Esophagus muscularis mucosa (tissue), 3 donors: ENCODE data around the gene DIO3.

ENCODE experiments used
- POLR2A ChIP-seq: fragments of 450-650 bp; IDR thresholded peaks from one replicate; pipeline ENCODE4 v1.6.1; 2017; ENCODE audit warnings: antibody characterized with exemption, moderate library complexity, mild to moderate bottlenecking, low read depth
- TF ChIP-seq, protein P1 (sequence below), 3 experiments: fragments of 200-600 bp in 2 of 3; fragments of 450-650 bp in 1 of 3; sonication (generic) in 2 of 3; IDR thresholded peaks; one replicate each; pipeline ENCODE4 v1.5.1; 2017 to 2019; ENCODE audit warnings: antibody characterized with exemption in 3 of 3, mild to moderate bottlenecking in 2 of 3, moderate library complexity in 1 of 3

DNA sequence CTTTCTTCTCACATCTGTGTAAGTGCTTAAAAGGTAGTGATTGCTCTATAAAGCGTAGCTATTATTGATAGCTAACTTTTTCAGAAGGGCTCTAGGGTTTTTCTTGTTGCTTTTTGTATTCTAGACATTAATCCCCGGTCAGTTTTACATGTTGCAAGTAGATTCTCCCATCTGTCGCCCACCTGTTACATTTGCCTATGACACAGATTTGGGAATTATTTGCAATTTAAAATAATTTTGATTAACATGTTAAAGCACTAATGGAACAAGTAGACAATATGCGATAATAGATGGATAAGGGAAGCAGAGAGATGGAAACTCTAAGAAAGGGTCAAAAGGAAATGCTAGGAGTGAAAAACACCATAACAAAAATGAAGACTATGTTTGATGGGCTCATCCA, 44.5 kb downstream of the DIO3 start:
- TF ChIP-seq POLR2A: no peak
- TF ChIP-seq, protein P1, sequence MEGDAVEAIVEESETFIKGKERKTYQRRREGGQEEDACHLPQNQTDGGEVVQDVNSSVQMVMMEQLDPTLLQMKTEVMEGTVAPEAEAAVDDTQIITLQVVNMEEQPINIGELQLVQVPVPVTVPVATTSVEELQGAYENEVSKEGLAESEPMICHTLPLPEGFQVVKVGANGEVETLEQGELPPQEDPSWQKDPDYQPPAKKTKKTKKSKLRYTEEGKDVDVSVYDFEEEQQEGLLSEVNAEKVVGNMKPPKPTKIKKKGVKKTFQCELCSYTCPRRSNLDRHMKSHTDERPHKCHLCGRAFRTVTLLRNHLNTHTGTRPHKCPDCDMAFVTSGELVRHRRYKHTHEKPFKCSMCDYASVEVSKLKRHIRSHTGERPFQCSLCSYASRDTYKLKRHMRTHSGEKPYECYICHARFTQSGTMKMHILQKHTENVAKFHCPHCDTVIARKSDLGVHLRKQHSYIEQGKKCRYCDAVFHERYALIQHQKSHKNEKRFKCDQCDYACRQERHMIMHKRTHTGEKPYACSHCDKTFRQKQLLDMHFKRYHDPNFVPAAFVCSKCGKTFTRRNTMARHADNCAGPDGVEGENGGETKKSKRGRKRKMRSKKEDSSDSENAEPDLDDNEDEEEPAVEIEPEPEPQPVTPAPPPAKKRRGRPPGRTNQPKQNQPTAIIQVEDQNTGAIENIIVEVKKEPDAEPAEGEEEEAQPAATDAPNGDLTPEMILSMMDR (IDR thresholded peaks at IDR 0.05): no peak
